WI38 (cell line): ENCODE measurements around the gene ARHGEF26.

ENCODE experiments used
- H3K4me3 ChIP-seq: 2 replicates; pipeline ENCODE4 v1.5.1; 2011; ENCODE audit warnings: low read depth, mild to moderate bottlenecking, control low read depth, low read length
- TF ChIP-seq, protein P1 (sequence below): IDR thresholded peaks from 2 replicates; pipeline ENCODE4 v1.5.1; 2012; ENCODE audit warnings: low read depth, mild to moderate bottlenecking, control low read depth, low read length

Gene ARHGEF26

GRCh38 chr3:154195620-154196356 lies 74.6 kb downstream of the ARHGEF26 start:
- H3K4me3 ChIP-seq, result no peak overlapping the region
- TF ChIP-seq, protein P1, sequence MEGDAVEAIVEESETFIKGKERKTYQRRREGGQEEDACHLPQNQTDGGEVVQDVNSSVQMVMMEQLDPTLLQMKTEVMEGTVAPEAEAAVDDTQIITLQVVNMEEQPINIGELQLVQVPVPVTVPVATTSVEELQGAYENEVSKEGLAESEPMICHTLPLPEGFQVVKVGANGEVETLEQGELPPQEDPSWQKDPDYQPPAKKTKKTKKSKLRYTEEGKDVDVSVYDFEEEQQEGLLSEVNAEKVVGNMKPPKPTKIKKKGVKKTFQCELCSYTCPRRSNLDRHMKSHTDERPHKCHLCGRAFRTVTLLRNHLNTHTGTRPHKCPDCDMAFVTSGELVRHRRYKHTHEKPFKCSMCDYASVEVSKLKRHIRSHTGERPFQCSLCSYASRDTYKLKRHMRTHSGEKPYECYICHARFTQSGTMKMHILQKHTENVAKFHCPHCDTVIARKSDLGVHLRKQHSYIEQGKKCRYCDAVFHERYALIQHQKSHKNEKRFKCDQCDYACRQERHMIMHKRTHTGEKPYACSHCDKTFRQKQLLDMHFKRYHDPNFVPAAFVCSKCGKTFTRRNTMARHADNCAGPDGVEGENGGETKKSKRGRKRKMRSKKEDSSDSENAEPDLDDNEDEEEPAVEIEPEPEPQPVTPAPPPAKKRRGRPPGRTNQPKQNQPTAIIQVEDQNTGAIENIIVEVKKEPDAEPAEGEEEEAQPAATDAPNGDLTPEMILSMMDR, result no peak

- no peak overlapping the region for H3K4me3 ChIP-seq
- TF ChIP-seq, protein P1, result no peak
Observed at GRCh38 chr3:154197751-154198150, 76.6 kb downstream of the ARHGEF26 start.

DNA sequence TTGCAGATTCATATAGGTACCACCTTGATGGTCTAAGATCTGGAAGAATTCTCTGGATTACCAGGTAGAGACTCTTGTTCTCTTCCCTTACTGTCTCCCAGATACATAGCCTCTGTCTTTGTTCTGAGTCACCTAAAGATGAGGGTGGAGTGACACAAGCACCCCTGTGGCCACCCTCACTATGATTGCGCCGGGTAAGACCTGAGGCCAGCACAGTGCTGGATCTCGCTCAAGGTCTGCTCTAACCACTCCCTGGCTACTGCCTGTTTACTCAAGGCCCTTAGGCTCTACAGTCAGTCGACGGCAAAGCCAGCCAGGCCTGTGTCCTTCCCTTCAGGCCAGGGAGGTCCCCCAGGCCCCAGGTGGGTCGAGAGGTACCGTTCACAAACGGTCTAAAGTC lies 88.3 kb downstream of the ARHGEF26 start:
- TF ChIP-seq, protein P1, result no peak
- H3K4me3 ChIP-seq, result no peak overlapping the region

DNA sequence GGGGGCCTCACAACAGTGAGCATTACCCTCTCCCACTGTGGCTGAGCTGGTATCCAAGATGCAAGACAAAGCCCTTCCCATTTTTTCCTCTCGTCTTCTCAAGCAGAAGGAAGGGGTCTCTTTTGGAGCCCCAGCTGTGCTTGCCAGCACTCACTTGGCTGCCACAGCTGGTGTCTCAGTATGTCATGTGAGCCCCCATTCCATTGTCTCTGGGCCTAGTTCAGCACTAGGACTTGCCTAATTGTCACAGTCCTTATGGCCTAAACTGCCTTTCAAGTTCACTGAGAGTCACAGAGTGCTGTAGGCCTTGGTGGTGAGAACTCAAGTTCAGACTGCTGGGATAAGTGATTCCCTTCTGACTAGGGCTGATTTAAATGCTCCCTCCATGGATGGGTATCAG lies 89.8 kb downstream of the ARHGEF26 start:
- H3K4me3 ChIP-seq, result no peak overlapping the region
- TF ChIP-seq, protein P1, result no peak

GRCh38 chr3:154214306-154214705 lies 93.1 kb downstream of the ARHGEF26 start:
- TF ChIP-seq, protein P1, result no peak

GRCh38 chr3:154217671-154218070 lies 96.5 kb downstream of the ARHGEF26 start:
- H3K4me3 ChIP-seq, result no peak overlapping the region
- TF ChIP-seq, protein P1, result no peak

More at GRCh38 chr3:154214306-154214705, 93.1 kb downstream of the ARHGEF26 start:
- H3K4me3 ChIP-seq, result no peak overlapping the region

GRCh38 chr3:154218728-154219127 lies 97.5 kb downstream of the ARHGEF26 start:
- no peak overlapping the region for H3K4me3 ChIP-seq
- TF ChIP-seq, protein P1, result no peak
